Brain microvascular endothelial cell (primary cell): ENCODE data around the gene NR2F1.

Source experiments
- DNase-seq: peaks from one replicate; pipeline ENCODE4 v3.0.0-alpha.2; 2020
- H3K27ac ChIP-seq: fragments of 250-450 bp; sonication (Bioruptor Pico); 2 replicates; pipeline ENCODE4 v1.5.1; 2020; ENCODE audit warnings: mild to moderate bottlenecking, moderate library complexity
- H3K27me3 ChIP-seq: fragments of 250-450 bp; sonication (Bioruptor Pico); replicated peaks from 2 replicates; pipeline ENCODE4 v1.5.1; 2020; ENCODE audit warnings: mild to moderate bottlenecking
- H3K36me3 ChIP-seq: fragments of 250-450 bp; sonication (Bioruptor Pico); replicated peaks from 2 replicates; pipeline ENCODE4 v1.5.1; 2020; ENCODE audit warnings: mild to moderate bottlenecking
- H3K4me3 ChIP-seq: 2 replicates; pipeline ENCODE4 v1.5.1; 2011; ENCODE audit warnings: low read depth, mild to moderate bottlenecking, control low read depth, low read length, moderate library complexity
- in situ Hi-C: cut with HindIII; loops from 2 replicates; pipeline ENCODE4 v1.10.0; 2017; ENCODE audit warnings: low sequenced_read_pairs, low pct_ligation_motif_present
- TF ChIP-seq, protein P1 (sequence below): IDR thresholded peaks from 2 replicates; pipeline ENCODE4 v1.5.1; 2011; ENCODE audit warnings: low read depth, mild to moderate bottlenecking, moderate library complexity, low read length, control low read depth, inconsistent platforms; ENCODE audit errors: missing control alignments

Gene NR2F1

DNA sequence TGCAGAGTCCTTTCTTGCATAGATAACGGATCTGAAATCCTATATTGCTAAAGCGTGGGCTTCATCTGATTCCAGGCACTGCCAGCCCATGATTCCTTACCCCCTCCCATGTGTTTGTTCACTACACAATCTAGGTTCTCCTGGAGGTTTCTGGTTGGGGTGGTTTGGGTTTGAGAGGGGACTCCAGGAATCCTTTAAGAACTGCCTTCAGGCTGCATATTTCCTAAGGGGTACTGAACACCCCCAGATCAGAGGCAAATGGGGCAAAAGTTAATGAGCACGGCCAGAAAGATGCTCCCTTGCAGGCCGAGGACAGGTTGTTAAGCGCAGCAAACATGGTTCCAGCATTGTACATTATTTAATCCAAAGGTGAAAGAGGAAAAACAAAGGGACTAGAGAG, 9.9 kb downstream of the NR2F1 start:
- Histone ChIP-seq H3K36me3 (peaks cover 57% of the 10 kb centered on the region), H3K27ac (no peak overlapping the region), H3K4me3 (peak overlapping the region; percentile 37), H3K27me3 (no peaks in the 10 kb centered on the region)
- no peak for DNase-seq
- TF ChIP-seq, protein P1, sequence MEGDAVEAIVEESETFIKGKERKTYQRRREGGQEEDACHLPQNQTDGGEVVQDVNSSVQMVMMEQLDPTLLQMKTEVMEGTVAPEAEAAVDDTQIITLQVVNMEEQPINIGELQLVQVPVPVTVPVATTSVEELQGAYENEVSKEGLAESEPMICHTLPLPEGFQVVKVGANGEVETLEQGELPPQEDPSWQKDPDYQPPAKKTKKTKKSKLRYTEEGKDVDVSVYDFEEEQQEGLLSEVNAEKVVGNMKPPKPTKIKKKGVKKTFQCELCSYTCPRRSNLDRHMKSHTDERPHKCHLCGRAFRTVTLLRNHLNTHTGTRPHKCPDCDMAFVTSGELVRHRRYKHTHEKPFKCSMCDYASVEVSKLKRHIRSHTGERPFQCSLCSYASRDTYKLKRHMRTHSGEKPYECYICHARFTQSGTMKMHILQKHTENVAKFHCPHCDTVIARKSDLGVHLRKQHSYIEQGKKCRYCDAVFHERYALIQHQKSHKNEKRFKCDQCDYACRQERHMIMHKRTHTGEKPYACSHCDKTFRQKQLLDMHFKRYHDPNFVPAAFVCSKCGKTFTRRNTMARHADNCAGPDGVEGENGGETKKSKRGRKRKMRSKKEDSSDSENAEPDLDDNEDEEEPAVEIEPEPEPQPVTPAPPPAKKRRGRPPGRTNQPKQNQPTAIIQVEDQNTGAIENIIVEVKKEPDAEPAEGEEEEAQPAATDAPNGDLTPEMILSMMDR = no peak
- in situ Hi-C loops = no loop called here

GRCh38 chr5:93593476-93594131, 10.6 kb downstream of the NR2F1 start:
- Histone ChIP-seq H3K27me3 (no peaks in the 10 kb centered on the region), H3K27ac (no peak overlapping the region), H3K4me3 (peak overlapping the region; percentile 37), H3K36me3 (peaks cover 50% of the 10 kb centered on the region)
- in situ Hi-C loops = no loop called here
- no peak for DNase-seq
- TF ChIP-seq, protein P1 = peak; percentile 45

DNA sequence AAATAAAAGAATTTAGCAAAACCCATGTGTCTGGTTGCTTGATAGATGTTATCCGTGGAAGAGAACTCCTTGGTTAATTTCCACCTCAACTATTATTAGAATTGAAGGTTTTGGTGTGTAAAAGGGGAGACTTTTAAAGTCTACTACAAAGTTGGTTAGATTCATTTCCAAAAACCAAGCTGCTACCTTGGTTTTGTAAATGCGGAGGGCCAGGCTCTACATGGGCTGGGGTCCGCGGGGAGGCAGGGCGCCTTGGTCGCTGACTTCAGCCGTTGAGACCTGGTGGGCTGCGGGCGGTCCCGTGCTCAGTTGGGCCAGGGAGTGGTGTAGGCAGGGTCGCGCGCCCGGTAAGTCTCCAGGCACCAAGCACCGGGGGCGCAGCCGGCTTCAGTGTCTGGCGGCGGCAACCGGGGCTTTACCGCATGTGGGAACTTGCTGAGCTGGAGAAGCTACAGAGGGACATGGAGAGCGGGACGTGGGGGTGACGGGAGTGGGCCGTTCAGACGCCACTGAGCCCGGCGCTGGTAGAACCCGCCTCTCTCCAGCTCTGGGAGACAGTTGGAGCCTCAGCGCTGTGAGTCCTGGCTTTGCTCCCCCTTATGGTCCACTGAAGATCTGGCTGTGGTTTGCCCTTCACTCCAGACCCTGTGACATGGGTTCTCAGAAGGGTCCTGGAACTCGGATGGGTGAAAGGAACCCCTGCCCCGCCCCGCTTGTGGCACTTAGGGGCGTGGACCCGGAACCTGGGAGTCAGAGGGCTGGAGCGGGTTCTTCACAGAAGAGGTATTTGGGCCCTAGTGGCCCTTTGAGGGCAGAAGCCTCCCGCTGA, 11.8 kb downstream of the NR2F1 start:
- Histone ChIP-seq H3K36me3 (peaks cover 41% of the 10 kb centered on the region), H3K27ac (no peak overlapping the region), H3K27me3 (no peaks in the 10 kb centered on the region), H3K4me3 (peak overlapping the region; percentile 26)
- DNase-seq = no peak
- in situ Hi-C loops = no loop called here
- TF ChIP-seq, protein P1 = peak; percentile 44

DNA sequence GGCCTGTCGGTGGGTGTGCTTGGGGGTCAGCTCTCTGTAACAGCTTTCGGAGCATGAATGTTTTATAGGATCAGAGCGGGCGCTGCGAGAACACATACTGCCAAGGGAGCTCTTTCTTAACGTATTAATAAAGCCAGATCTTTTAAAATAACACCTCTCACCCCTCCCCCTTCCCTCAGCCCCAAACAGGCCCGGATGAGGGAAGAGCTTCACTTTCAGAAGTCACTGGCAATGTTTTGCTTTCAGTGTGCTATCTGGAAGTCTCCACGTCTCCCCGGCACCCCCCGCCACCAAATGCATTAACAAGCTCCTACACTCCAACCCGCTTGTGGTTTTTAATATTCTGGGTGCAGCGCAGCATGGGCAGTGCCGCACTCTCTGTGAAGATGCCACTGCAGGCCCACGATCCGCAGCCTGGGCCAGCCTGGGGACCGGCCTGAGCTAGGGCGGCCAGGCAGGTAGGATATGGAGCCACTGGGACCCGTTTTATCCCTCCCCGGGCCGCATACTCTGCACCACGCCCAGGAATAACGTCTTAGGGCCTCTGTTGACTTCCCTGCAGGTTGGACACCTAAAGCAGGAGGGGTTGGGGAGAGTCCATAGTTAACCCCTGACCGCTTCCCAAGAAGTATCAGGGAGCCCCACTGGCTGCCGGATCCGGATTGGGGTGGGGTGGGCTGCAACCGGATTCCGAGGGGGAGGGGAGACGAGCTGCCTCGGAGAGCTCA, 12.6 kb downstream of the NR2F1 start:
- Histone ChIP-seq H3K4me3 (peak overlapping the region; percentile 5), H3K27ac (no peak overlapping the region), H3K27me3 (no peaks in the 10 kb centered on the region), H3K36me3 (peaks cover 41% of the 10 kb centered on the region)
- TF ChIP-seq, protein P1 = no peak
- in situ Hi-C loops = no loop called here
- DNase-seq = no peak

GRCh38 chr5:93596310-93596675, 13.3 kb downstream of the NR2F1 start:
- no peak overlapping the region for H3K27ac ChIP-seq
- H3K36me3 ChIP-seq = peaks cover 35% of the 10 kb centered on the region
- H3K27me3 ChIP-seq = no peaks in the 10 kb centered on the region
- TF ChIP-seq, protein P1 = no peak
- in situ Hi-C loops = no loop called here
- no peak for DNase-seq
- no peak overlapping the region for H3K4me3 ChIP-seq
